Measurements from ENCODE around the gene ZBTB20. TPM values are rescaled to one million over a fixed set of nuclear protein-coding genes. Genes with fewer than 3 reads are reported as not detected.

ZBTB20 gene
- total RNA-seq, 1 donor from 2014 or later = 21.4 TPM

- H3K4me1 Mint-ChIP-seq (ENCODE audit: low read depth, unreplicated experiment) = peaks cover 3% of the 10 kb centered on the region
- no peaks in the 10 kb centered on the region for H3K79me2 ChIP-seq (ENCODE audit: insufficient read depth, low read length)
- H3K4me1 ChIP-seq (ENCODE audit: insufficient read depth, low read length) = no peaks in the 10 kb centered on the region
- FAIRE-seq (no peak), DNase-seq (ENCODE audit: low read depth) (no peak)
- H3K9me3 ChIP-seq (ENCODE audit: insufficient read depth, low read depth, low read length) = no peaks in the 10 kb centered on the region
- peaks cover 8% of the 10 kb centered on the region for H3K9me3 Mint-ChIP-seq (ENCODE audit: unreplicated experiment)
- no peak overlapping the region for H3K4me3 Mint-ChIP-seq (ENCODE audit: unreplicated experiment)
- TF ChIP-seq EZH2 (IDR thresholded peaks at IDR 0.05; ENCODE audit: insufficient read depth, low read length) (no peak), CTCF (IDR thresholded peaks at IDR 0.05; ENCODE audit: insufficient read depth, low read depth, low read length) (no peak)
- H4K20me1 ChIP-seq (ENCODE audit: insufficient read depth, low read length) = no peaks in the 10 kb centered on the region
- H3K27ac Mint-ChIP-seq (ENCODE audit: unreplicated experiment) = no peak overlapping the region
- no peak overlapping the region for H2AFZ ChIP-seq (ENCODE audit: low read depth, low read length)
- H3K27me3 Mint-ChIP-seq (ENCODE audit: low read depth, unreplicated experiment) = peaks cover 12% of the 10 kb centered on the region
- H3K27ac ChIP-seq (ENCODE audit: low read depth, low read length) = no peak overlapping the region
- H3K27me3 ChIP-seq (ENCODE audit: insufficient read depth, low read length) = no peaks in the 10 kb centered on the region
- no peak overlapping the region for H3K4me3 ChIP-seq (ENCODE audit: insufficient read depth, low read depth, low read length)
- H3K36me3 Mint-ChIP-seq (ENCODE audit: low read depth, unreplicated experiment) = no peaks in the 10 kb centered on the region
- H3K4me2 ChIP-seq (ENCODE audit: low read length) = no peak overlapping the region
- H3K9ac ChIP-seq (ENCODE audit: low read length) = no peak overlapping the region
- H3K36me3 ChIP-seq (ENCODE audit: insufficient read depth, low read length) = no peaks in the 10 kb centered on the region
Observed at GRCh38 chr3:114308377-114308776, 838.7 kb downstream of the ZBTB20 start.

GRCh38 chr3:114307832-114308231 lies 839.3 kb downstream of the ZBTB20 start:
- Histone ChIP-seq H3K27ac (ENCODE audit: low read depth, low read length) (no peak overlapping the region), H4K20me1 (ENCODE audit: insufficient read depth, low read length) (no peaks in the 10 kb centered on the region), H3K4me3 (ENCODE audit: insufficient read depth, low read depth, low read length) (no peak overlapping the region), H3K9me3 (ENCODE audit: insufficient read depth, low read depth, low read length) (no peaks in the 10 kb centered on the region), H3K4me1 (ENCODE audit: insufficient read depth, low read length) (no peaks in the 10 kb centered on the region), H3K36me3 (ENCODE audit: insufficient read depth, low read length) (no peaks in the 10 kb centered on the region), H3K27me3 (ENCODE audit: insufficient read depth, low read length) (no peaks in the 10 kb centered on the region), H3K9ac (ENCODE audit: low read length) (no peak overlapping the region), H2AFZ (ENCODE audit: low read depth, low read length) (no peak overlapping the region), H3K79me2 (ENCODE audit: insufficient read depth, low read length) (no peaks in the 10 kb centered on the region), H3K4me2 (ENCODE audit: low read length) (no peak overlapping the region)
- H3K27me3 Mint-ChIP-seq (ENCODE audit: low read depth, unreplicated experiment) = peaks cover 12% of the 10 kb centered on the region
- H3K9me3 Mint-ChIP-seq (ENCODE audit: unreplicated experiment) = peaks cover 8% of the 10 kb centered on the region
- H3K27ac Mint-ChIP-seq (ENCODE audit: unreplicated experiment) = no peak overlapping the region
- TF ChIP-seq CTCF (IDR thresholded peaks at IDR 0.05; ENCODE audit: insufficient read depth, low read depth, low read length) (no peak), EZH2 (IDR thresholded peaks at IDR 0.05; ENCODE audit: insufficient read depth, low read length) (no peak)
- H3K36me3 Mint-ChIP-seq (ENCODE audit: low read depth, unreplicated experiment) = no peaks in the 10 kb centered on the region
- H3K4me3 Mint-ChIP-seq (ENCODE audit: unreplicated experiment) = no peak overlapping the region
- no peak for DNase-seq (ENCODE audit: low read depth)
- H3K4me1 Mint-ChIP-seq (ENCODE audit: low read depth, unreplicated experiment) = peaks cover 3% of the 10 kb centered on the region
- FAIRE-seq = no peak

- Histone ChIP-seq H2AFZ (ENCODE audit: low read depth, low read length) (no peak overlapping the region), H3K9me3 (ENCODE audit: insufficient read depth, low read depth, low read length) (no peaks in the 10 kb centered on the region), H3K79me2 (ENCODE audit: insufficient read depth, low read length) (no peaks in the 10 kb centered on the region), H3K4me3 (ENCODE audit: insufficient read depth, low read depth, low read length) (no peak overlapping the region), H3K4me1 (ENCODE audit: insufficient read depth, low read length) (no peaks in the 10 kb centered on the region), H3K27ac (ENCODE audit: low read depth, low read length) (no peak overlapping the region), H3K4me2 (ENCODE audit: low read length) (no peak overlapping the region), H3K36me3 (ENCODE audit: insufficient read depth, low read length) (no peaks in the 10 kb centered on the region), H4K20me1 (ENCODE audit: insufficient read depth, low read length) (no peaks in the 10 kb centered on the region), H3K9ac (ENCODE audit: low read length) (no peak overlapping the region), H3K27me3 (ENCODE audit: insufficient read depth, low read length) (no peaks in the 10 kb centered on the region)
- peaks cover 8% of the 10 kb centered on the region for H3K9me3 Mint-ChIP-seq (ENCODE audit: unreplicated experiment)
- FAIRE-seq = no peak
- TF ChIP-seq CTCF (IDR thresholded peaks at IDR 0.05; ENCODE audit: insufficient read depth, low read depth, low read length) (no peak), EZH2 (IDR thresholded peaks at IDR 0.05; ENCODE audit: insufficient read depth, low read length) (no peak)
- H3K27me3 Mint-ChIP-seq (ENCODE audit: low read depth, unreplicated experiment) = peaks cover 12% of the 10 kb centered on the region
- peaks cover 3% of the 10 kb centered on the region for H3K4me1 Mint-ChIP-seq (ENCODE audit: low read depth, unreplicated experiment)
- no peaks in the 10 kb centered on the region for H3K36me3 Mint-ChIP-seq (ENCODE audit: low read depth, unreplicated experiment)
- no peak overlapping the region for H3K4me3 Mint-ChIP-seq (ENCODE audit: unreplicated experiment)
- no peak for DNase-seq (ENCODE audit: low read depth)
- no peak overlapping the region for H3K27ac Mint-ChIP-seq (ENCODE audit: unreplicated experiment)
Observed at GRCh38 chr3:114307222-114307830, 839.8 kb downstream of the ZBTB20 start.
